IMR-90 (cell line): Measurements from ENCODE around the gene DMRTC2. TPM values are rescaled to one million over a fixed set of nuclear protein-coding genes. Genes with fewer than 3 reads are reported as not detected.

ENCODE experiments used
- ATAC-seq: fragments of 200-7000 bp; cut with Tn5 transposase; 2 replicates; pipeline ENCODE4 v1.9.1; 2020; ENCODE audit warnings: low read depth, mild to moderate bottlenecking, moderate library complexity
- BruUV-seq: library from RNA; stranded (reverse); fragments of 400-500 nt; replicated peaks from 2 replicates; lab custom pipeline; 2021; lab: Mats Ljungman, UMichigan
- CTCF ChIA-PET: fragments of 300-600 bp; formaldehyde crosslinking; extraction: SDS; loops from one replicate; lab custom pipeline; 2021; ENCODE audit warnings: antibody characterized with exemption; lab: Yijun Ruan, JAX
- POLR2A ChIA-PET: fragments of 300-600 bp; sonication (Branson Sonifier 250); formaldehyde crosslinking; loops from one replicate; lab custom pipeline; 2022; ENCODE audit warnings: antibody characterized with exemption; ENCODE audit not compliant: unreplicated experiment; lab: Charles Lee
- DNase-seq: peaks from one replicate; pipeline ENCODE4 v3.0.0; 2013
- H2AFZ ChIP-seq: replicated peaks from 2 replicates; pipeline ENCODE3; 2013; ENCODE audit warnings: low read length, mild to moderate bottlenecking; ENCODE audit not compliant: poor library complexity
- H2AK5ac ChIP-seq: 2 replicates; pipeline ENCODE4 v1.6.1; 2013; ENCODE audit warnings: low read depth, low read length, inconsistent platforms
- H2AK9ac ChIP-seq: replicated peaks from 2 replicates; pipeline ENCODE3; 2013; ENCODE audit warnings: mild to moderate bottlenecking, low read depth, low read length, moderate library complexity; ENCODE audit not compliant: poor library complexity
- H2BK120ac ChIP-seq: 2 replicates; pipeline ENCODE4 v1.6.1; 2013; ENCODE audit warnings: low read depth, low read length, inconsistent platforms
- H2BK15ac ChIP-seq: 3 replicates; pipeline ENCODE4 v1.6.1; 2013; ENCODE audit warnings: low read depth, low read length, inconsistent platforms
- H2BK20ac ChIP-seq: 2 replicates; pipeline ENCODE4 v1.6.1; 2013; ENCODE audit warnings: low read depth, mild to moderate bottlenecking, inconsistent platforms, low read length, moderate library complexity
- H2BK5ac ChIP-seq: 2 replicates; pipeline ENCODE4 v1.6.1; 2013; ENCODE audit warnings: mild to moderate bottlenecking, low read depth, low read length, inconsistent platforms; ENCODE audit not compliant: poor library complexity, severe bottlenecking
- H3K14ac ChIP-seq: replicated peaks from 2 replicates; pipeline ENCODE4 v1.6.1; 2013; ENCODE audit warnings: low read depth, low read length, inconsistent platforms
- H3K18ac ChIP-seq: 2 replicates; pipeline ENCODE4 v1.6.1; 2013; ENCODE audit warnings: low read depth, low read length, control low read depth
- H3K23ac ChIP-seq: 2 replicates; pipeline ENCODE4 v1.6.1; 2013; ENCODE audit warnings: low read depth, low read length, inconsistent platforms
- H3K27ac ChIP-seq: 2 replicates; pipeline ENCODE4 v1.5.1; 2013; ENCODE audit warnings: mild to moderate bottlenecking, control low read depth, low read length; ENCODE audit not compliant: insufficient read depth
- H3K27me3 ChIP-seq: 2 replicates; pipeline ENCODE4 v1.6.1; 2013; ENCODE audit warnings: low read length; ENCODE audit not compliant: control insufficient read depth, insufficient read depth
- H3K36me3 ChIP-seq: 2 replicates; pipeline ENCODE4 v1.6.1; 2013; ENCODE audit warnings: low read length, mixed read lengths; ENCODE audit not compliant: control insufficient read depth, insufficient read depth
- H3K4ac ChIP-seq: 2 replicates; pipeline ENCODE4 v1.6.1; 2013; ENCODE audit warnings: low read depth, low read length, inconsistent platforms
- H3K4me1 ChIP-seq: 2 replicates; pipeline ENCODE4 v1.6.1; 2013; ENCODE audit warnings: low read length, mixed read lengths; ENCODE audit not compliant: control insufficient read depth, insufficient read depth
- H3K4me2 ChIP-seq: 2 replicates; pipeline ENCODE4 v1.6.1; 2013; ENCODE audit warnings: low read depth, mild to moderate bottlenecking, control low read depth, low read length, moderate library complexity
- H3K4me3 ChIP-seq: 2 replicates; pipeline ENCODE4 v1.5.1; 2013; ENCODE audit warnings: low read depth, mild to moderate bottlenecking, control low read depth, low read length, moderate library complexity; ENCODE audit not compliant: insufficient read depth
- H3K56ac ChIP-seq: 2 replicates; pipeline ENCODE4 v1.6.1; 2013; ENCODE audit warnings: low read length, inconsistent platforms; ENCODE audit not compliant: insufficient read depth; ENCODE audit errors: extremely low read depth
- H3K79me1 ChIP-seq, 2 experiments: 2 replicates each; pipeline ENCODE4 v1.6.1; 2013; ENCODE audit warnings: low read length in 2 of 2, inconsistent platforms in 1 of 2, low read depth in 1 of 2
- H3K9ac ChIP-seq: 2 replicates; pipeline ENCODE4 v1.6.1; 2013; ENCODE audit warnings: low read depth, low read length, control low read depth
- H3K9me1 ChIP-seq: 2 replicates; pipeline ENCODE4 v1.6.1; 2013; ENCODE audit warnings: low read length, inconsistent platforms; ENCODE audit not compliant: insufficient read depth
- H3K9me3 ChIP-seq: 2 replicates; pipeline ENCODE4 v1.6.1; 2013; ENCODE audit warnings: low read length; ENCODE audit not compliant: control insufficient read depth, insufficient read depth
- H4K20me1 ChIP-seq: 2 replicates; pipeline ENCODE4 v1.6.1; 2013; ENCODE audit warnings: low read length, inconsistent platforms; ENCODE audit not compliant: insufficient read depth
- H4K5ac ChIP-seq: 2 replicates; pipeline ENCODE4 v1.6.1; 2013; ENCODE audit warnings: mild to moderate bottlenecking, low read depth, low read length, control low read depth
- H4K8ac ChIP-seq, 2 experiments: 2 replicates each; pipeline ENCODE4 v1.6.1; 2013; ENCODE audit warnings: low read depth in 2 of 2, low read length in 2 of 2, control low read depth in 1 of 2, inconsistent platforms in 1 of 2
- H4K91ac ChIP-seq: 2 replicates; pipeline ENCODE4 v1.6.1; 2013; ENCODE audit warnings: low read depth, low read length, inconsistent platforms; ENCODE audit not compliant: insufficient read depth
- BHLHE40 ChIP-seq: fragments of 150-350 bp; IDR thresholded peaks from 2 replicates; pipeline ENCODE4 v1.6.1; 2016; ENCODE audit warnings: mild to moderate bottlenecking, low read depth, low read length
- CEBPB ChIP-seq: IDR thresholded peaks from 2 replicates; pipeline ENCODE4 v1.6.1; 2012; ENCODE audit warnings: low read depth, low read length, improper control_type of control experiment
- CHD1 ChIP-seq: IDR thresholded peaks from 2 replicates; pipeline ENCODE4 v1.6.1; 2012; ENCODE audit warnings: low read depth, low read length, improper control_type of control experiment
- CTCF ChIP-seq: conservative IDR thresholded peaks from 2 replicates; pipeline ENCODE4 v1.5.1; 2012; ENCODE audit warnings: mild to moderate bottlenecking, low read depth, low read length, improper control_type of control experiment
- ELK1 ChIP-seq: fragments of 150-350 bp; IDR thresholded peaks from 2 replicates; pipeline ENCODE4 v1.6.1; 2016; ENCODE audit warnings: low read depth, mild to moderate bottlenecking, low read length, moderate library complexity, borderline replicate concordance
- FOS ChIP-seq: fragments of 150-350 bp; IDR thresholded peaks from 2 replicates; pipeline ENCODE4 v1.6.1; 2016; ENCODE audit warnings: low read depth, low read length
- MAFK ChIP-seq: IDR thresholded peaks from 2 replicates; pipeline ENCODE4 v1.6.1; 2012; ENCODE audit warnings: low read depth, low read length, improper control_type of control experiment
- MAZ ChIP-seq: IDR thresholded peaks from 2 replicates; pipeline ENCODE4 v1.6.1; 2012; ENCODE audit warnings: low read depth, mild to moderate bottlenecking, low read length, improper control_type of control experiment, moderate library complexity, borderline replicate concordance
- MXI1 ChIP-seq: IDR thresholded peaks from 2 replicates; pipeline ENCODE4 v1.6.1; 2012; ENCODE audit warnings: low read depth, mild to moderate bottlenecking, low read length, moderate library complexity, borderline replicate concordance
- NFE2L2 ChIP-seq: fragments of 150-350 bp; IDR thresholded peaks from 2 replicates; pipeline ENCODE4 v1.6.1; 2016; ENCODE audit warnings: low read depth, mild to moderate bottlenecking, low read length
- POLR2A ChIP-seq: IDR thresholded peaks from 2 replicates; pipeline ENCODE4 v1.6.1; 2012; ENCODE audit warnings: mild to moderate bottlenecking, low read depth, low read length
- RCOR1 ChIP-seq: IDR thresholded peaks from 2 replicates; pipeline ENCODE4 v1.6.1; 2012; ENCODE audit warnings: mild to moderate bottlenecking, low read length, improper control_type of control experiment; ENCODE audit not compliant: insufficient replicate concordance
- SMC3 ChIP-seq: fragments of 150-350 bp; IDR thresholded peaks from 2 replicates; pipeline ENCODE4 v1.6.1; 2016; ENCODE audit warnings: low read depth, mild to moderate bottlenecking, antibody characterized with exemption, low read length, moderate library complexity
- USF2 ChIP-seq: fragments of 150-350 bp; IDR thresholded peaks from 2 replicates; pipeline ENCODE4 v1.6.1; 2017; ENCODE audit warnings: mild to moderate bottlenecking, antibody characterized with exemption, low read length, low read depth
- WGBS, 2 experiments: methylation state at CpG; one replicate each; pipeline versions ENCODE4 v1.1.5 to v1.1.7; 2013; ENCODE audit warnings: missing lambda C conversion rate in 2 of 2; ENCODE audit not compliant: insufficient read length in 1 of 2; ENCODE audit errors: extremely low coverage in 2 of 2; 5-methylcytosine and 5-hydroxymethylcytosine counted together
- dilution Hi-C: fragments of 300-500 bp; cut with HindIII; formaldehyde crosslinking; loops from one replicate; pipeline ENCODE4 v1.14.3; 2018; ENCODE audit warnings: low sequenced_read_pairs; ENCODE audit not compliant: unreplicated experiment
- in situ Hi-C: fragments of 300-500 bp; cut with MboI; formaldehyde crosslinking; loops from 3 replicates; pipeline ENCODE4 v1.14.3; 2019; ENCODE audit warnings: low sequenced_read_pairs, inconsistent platforms, mixed read lengths
- intact Hi-C: fragments of 100-400 bp; cut with micrococcal nuclease; formaldehyde crosslinking; loops from 2 replicates; pipeline ENCODE4 v1.10.0; 2022
- polyA plus RNA-seq, 3 experiments: library from polyadenylated mRNA; depleted of rRNA; stranded (reverse); fragments of >200 nt; gene quantifications; 2 replicates each; pipeline ENCODE4 v1.2.3, GENCODE V29; 2012; ENCODE audit warnings: low replicate concordance in 1 of 3
- total RNA-seq: library from RNA; depleted of rRNA; stranded (reverse); fragments of >200 nt; gene quantifications from 2 replicates; pipeline ENCODE4 v1.2.3, GENCODE V29; 2012

The DMRTC2 gene
- total and polyA plus RNA-seq, 2 of the 4 experiments (the other 2 are of a cell fraction): not detected

GRCh38 chr19:41876847-41877832 is 32.3 kb downstream of the DMRTC2 start, which contains the start of gene CD79A:
TSS of gene CD79A (plus strand) at chr19:41877279. CDS start at chr19:41877305, 26 bp downstream.
- Histone ChIP-seq H3K4ac (no peak within 1 kb of the TSS), H3K27ac (no peak within 1 kb of the TSS)
- no peak for TF ChIP-seq NFE2L2
- TF ChIP-seq CHD1: no peak
- TF ChIP-seq CTCF: no peak
- no peak for TF ChIP-seq CEBPB
- no peak for TF ChIP-seq MXI1
- no peak for TF ChIP-seq BHLHE40
- TF ChIP-seq USF2: no peak
- no peak for TF ChIP-seq MAZ
- no peak for TF ChIP-seq FOS
- TF ChIP-seq RCOR1: no peak
- TF ChIP-seq MAFK: no peak
- no peak for TF ChIP-seq POLR2A
- TF ChIP-seq ELK1: no peak
- TF ChIP-seq SMC3: no peak

More at GRCh38 chr19:41876847-41877832, 32.3 kb downstream of the DMRTC2 start, which contains the start of gene CD79A:
- CTCF ChIA-PET: no interaction called here
- Histone ChIP-seq H3K23ac (no peak within 1 kb of the TSS; the same call in 1 of the 2 replicates), H4K20me1 (peaks cover 15% of the 10 kb centered on the region), H3K56ac (no peak within 1 kb of the TSS), H3K4me1 (no peaks in the 10 kb centered on the region), H3K9me1 (no peaks in the 10 kb centered on the region), H4K5ac (no peak within 1 kb of the TSS), H2BK20ac (no peak within 1 kb of the TSS), H3K4me2 (no peak within 1 kb of the TSS), H2AK5ac (no peak within 1 kb of the TSS), H4K8ac (no peak within 1 kb of the TSS), H4K91ac (no peak within 1 kb of the TSS), H2BK15ac (no peak within 1 kb of the TSS), H2AK9ac (no peak within 1 kb of the TSS), H3K36me3 (peaks cover 4% of the 10 kb centered on the region; the same call in 1 of the 2 replicates), H2BK120ac (no peak within 1 kb of the TSS), H3K18ac (no peak within 1 kb of the TSS), H3K14ac (no peak within 1 kb of the TSS), H3K27me3 (peaks cover 15% of the 10 kb centered on the region; the same call in 1 of the 2 replicates), H3K79me1 (no peaks in the 10 kb centered on the region), H2AFZ (no peak within 1 kb of the TSS), H3K4me3 (no peak within 1 kb of the TSS), H3K9me3 (no peaks in the 10 kb centered on the region), H3K9ac (no peak within 1 kb of the TSS), H2BK5ac (no peak within 1 kb of the TSS)
- in situ Hi-C loops: no loop called here
- POLR2A ChIA-PET: no interaction called here
- no peak for DNase-seq
- BruUV-seq: no TSS peak
- intact Hi-C loops: no loop called here
- whole genome bisulfite sequencing, 2 experiments: no CpG with 5 or more reads among the region's 9 CpGs
- dilution Hi-C loops: no loop called here
- no peak for ATAC-seq
